ENCODE data around the gene FYTTD1. TPM values are rescaled to one million over a fixed set of nuclear protein-coding genes. Genes with fewer than 3 reads are reported as not detected.

The FYTTD1 gene, protein sequence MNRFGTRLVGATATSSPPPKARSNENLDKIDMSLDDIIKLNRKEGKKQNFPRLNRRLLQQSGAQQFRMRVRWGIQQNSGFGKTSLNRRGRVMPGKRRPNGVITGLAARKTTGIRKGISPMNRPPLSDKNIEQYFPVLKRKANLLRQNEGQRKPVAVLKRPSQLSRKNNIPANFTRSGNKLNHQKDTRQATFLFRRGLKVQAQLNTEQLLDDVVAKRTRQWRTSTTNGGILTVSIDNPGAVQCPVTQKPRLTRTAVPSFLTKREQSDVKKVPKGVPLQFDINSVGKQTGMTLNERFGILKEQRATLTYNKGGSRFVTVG
- 51.6 TPM for total RNA-seq (ENCODE audit: unreplicated experiment)
- long read RNA-seq, full-length matches to known transcripts: 17 of 20 reads
- long read RNA-seq, partial matches to known transcripts: 2 of 20 reads
- long read RNA-seq, other reads (novel, unspliced or antisense): 1 of 20 reads

DNA sequence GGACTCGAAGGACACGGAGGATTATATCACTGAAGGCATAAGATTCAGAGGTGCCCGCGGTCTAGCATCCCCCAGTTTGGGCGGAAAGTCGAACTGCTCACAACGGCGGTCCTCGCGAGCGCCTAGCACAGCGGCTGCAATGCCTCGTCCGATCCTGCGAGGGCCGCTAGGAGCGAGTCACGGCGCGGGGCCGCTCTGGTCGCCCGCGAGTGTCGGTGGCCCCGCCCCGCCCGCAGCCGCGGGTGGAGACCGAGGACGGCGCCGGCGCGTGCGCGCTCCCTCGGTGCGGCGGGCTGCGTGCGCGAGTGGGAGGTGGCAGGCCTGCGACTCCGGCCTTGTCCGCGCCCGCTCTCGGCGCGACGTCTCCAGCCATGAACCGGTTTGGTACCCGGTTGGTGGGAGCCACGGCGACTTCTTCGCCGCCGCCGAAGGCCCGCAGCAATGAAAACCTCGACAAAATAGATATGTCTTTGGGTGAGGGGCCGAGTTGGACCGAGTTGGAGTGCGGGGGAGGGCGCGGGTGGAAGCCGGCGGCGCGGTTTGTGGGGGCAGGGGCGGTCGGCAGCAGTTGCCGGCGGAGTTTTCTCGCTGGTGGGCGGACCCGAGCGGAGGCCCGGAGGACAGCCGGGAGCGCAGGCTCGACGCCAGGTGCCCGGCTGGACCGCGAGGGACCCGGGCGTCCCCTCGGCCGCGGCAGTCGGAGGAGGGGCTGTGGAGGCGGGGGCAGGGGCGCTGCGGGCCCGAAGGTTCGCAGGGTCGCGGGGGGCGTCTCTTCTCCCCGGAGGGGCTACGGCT lies at the start of gene FYTTD1:
Gene FYTTD1, plus strand, starts transcription at position 283 of the 795 bp plus-strand sequence. Its CDS starts 89 bp downstream, at position 372.
- H3K4me3 Mint-ChIP-seq (ENCODE audit: unreplicated experiment): peak within 1 kb of the TSS; percentile 98
- peaks cover 4% of the 10 kb centered on the region for H3K4me1 Mint-ChIP-seq (ENCODE audit: low read depth, unreplicated experiment)
- H3K9me3 Mint-ChIP-seq (ENCODE audit: unreplicated experiment): peaks cover 11% of the 10 kb centered on the region
- no peaks in the 10 kb centered on the region for H3K36me3 Mint-ChIP-seq (ENCODE audit: unreplicated experiment)
- H3K27me3 Mint-ChIP-seq (ENCODE audit: unreplicated experiment): peaks cover 4% of the 10 kb centered on the region
- TF ChIP-seq, protein P1, sequence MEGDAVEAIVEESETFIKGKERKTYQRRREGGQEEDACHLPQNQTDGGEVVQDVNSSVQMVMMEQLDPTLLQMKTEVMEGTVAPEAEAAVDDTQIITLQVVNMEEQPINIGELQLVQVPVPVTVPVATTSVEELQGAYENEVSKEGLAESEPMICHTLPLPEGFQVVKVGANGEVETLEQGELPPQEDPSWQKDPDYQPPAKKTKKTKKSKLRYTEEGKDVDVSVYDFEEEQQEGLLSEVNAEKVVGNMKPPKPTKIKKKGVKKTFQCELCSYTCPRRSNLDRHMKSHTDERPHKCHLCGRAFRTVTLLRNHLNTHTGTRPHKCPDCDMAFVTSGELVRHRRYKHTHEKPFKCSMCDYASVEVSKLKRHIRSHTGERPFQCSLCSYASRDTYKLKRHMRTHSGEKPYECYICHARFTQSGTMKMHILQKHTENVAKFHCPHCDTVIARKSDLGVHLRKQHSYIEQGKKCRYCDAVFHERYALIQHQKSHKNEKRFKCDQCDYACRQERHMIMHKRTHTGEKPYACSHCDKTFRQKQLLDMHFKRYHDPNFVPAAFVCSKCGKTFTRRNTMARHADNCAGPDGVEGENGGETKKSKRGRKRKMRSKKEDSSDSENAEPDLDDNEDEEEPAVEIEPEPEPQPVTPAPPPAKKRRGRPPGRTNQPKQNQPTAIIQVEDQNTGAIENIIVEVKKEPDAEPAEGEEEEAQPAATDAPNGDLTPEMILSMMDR (IDR thresholded peaks at IDR 0.05; ENCODE audit: partially characterized antibody, unreplicated experiment): peak; percentile 20
- peak; percentile 86 for DNase-seq
- peak within 1 kb of the TSS; percentile 93 for H3K27ac Mint-ChIP-seq (ENCODE audit: unreplicated experiment)

DNA sequence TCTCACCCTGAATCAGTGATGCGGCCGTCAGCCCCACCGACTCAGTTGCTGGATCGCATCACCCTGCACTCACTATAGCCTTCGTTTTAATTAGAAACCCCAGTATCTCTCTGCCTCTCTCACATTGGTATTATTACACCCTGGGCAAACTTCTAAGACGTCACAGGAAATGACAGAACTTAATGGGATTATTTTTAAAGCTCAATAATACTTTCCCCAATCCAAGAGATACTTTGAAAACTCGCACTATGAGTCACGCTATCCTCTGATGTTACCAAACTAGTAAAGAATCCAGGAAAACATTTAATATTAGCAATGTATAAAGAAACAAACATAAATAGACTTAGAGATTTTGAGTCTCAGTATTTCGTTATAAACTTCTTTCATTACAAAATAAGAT lies 49.6 kb upstream of the FYTTD1 start:
- no peak for DNase-seq
- peaks cover 6% of the 10 kb centered on the region for H3K9me3 Mint-ChIP-seq (ENCODE audit: unreplicated experiment)
- peaks cover 34% of the 10 kb centered on the region for H3K36me3 Mint-ChIP-seq (ENCODE audit: unreplicated experiment)
- no peak overlapping the region for H3K4me3 Mint-ChIP-seq (ENCODE audit: unreplicated experiment)
- TF ChIP-seq, protein P1 (IDR thresholded peaks at IDR 0.05; ENCODE audit: partially characterized antibody, unreplicated experiment): no peak
- no peaks in the 10 kb centered on the region for H3K27me3 Mint-ChIP-seq (ENCODE audit: unreplicated experiment)
- no peak overlapping the region for H3K27ac Mint-ChIP-seq (ENCODE audit: unreplicated experiment)
- no peaks in the 10 kb centered on the region for H3K4me1 Mint-ChIP-seq (ENCODE audit: low read depth, unreplicated experiment)

DNA sequence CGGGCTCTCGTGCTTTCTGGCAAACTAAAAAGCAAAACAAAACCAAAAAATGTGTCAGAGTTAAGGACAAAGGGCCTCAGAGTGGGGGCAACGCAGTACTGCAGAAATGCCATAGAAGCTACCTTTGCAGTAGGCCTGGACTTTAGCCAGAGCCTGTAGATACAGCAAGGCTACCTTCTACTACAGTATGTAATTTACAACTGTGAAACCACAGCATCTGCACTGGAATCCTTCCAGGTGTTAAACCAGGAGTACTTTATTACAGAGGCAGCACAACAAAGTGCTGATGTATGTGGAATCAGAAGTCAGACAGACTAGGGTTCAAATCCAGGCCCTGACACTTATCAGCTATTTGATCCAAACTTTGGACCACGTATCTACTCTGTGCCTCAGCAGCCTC lies 47.8 kb upstream of the FYTTD1 start:
- Mint-ChIP-seq H3K4me3 (ENCODE audit: unreplicated experiment) (no peak overlapping the region), H3K4me1 (ENCODE audit: low read depth, unreplicated experiment) (no peaks in the 10 kb centered on the region), H3K36me3 (ENCODE audit: unreplicated experiment) (peaks cover 24% of the 10 kb centered on the region), H3K27ac (ENCODE audit: unreplicated experiment) (no peak overlapping the region), H3K9me3 (ENCODE audit: unreplicated experiment) (peaks cover 6% of the 10 kb centered on the region), H3K27me3 (ENCODE audit: unreplicated experiment) (no peaks in the 10 kb centered on the region)
- TF ChIP-seq, protein P1 (IDR thresholded peaks at IDR 0.05; ENCODE audit: partially characterized antibody, unreplicated experiment): no peak
- no peak for DNase-seq

DNA sequence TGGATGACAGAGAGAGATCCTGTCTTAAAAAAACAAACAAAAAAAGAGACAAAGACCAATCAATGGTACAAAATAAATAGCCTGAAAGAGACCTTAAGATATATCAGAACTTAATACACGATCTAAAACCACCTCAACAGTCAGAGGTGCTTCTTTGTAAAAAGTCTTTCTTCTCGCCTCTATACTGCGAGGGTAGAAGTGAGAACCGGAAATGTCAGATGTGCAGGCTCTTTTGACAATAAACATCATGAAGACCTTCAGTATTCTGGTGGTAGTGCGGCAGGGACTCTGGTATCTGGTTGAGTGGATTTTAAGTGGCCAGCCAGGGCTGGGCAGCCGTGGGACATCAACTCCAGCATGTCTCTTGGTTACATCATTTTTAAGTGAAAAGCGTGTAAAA lies 43.0 kb upstream of the FYTTD1 start:
- Mint-ChIP-seq H3K36me3 (ENCODE audit: unreplicated experiment) (peaks cover 5% of the 10 kb centered on the region), H3K4me1 (ENCODE audit: low read depth, unreplicated experiment) (no peaks in the 10 kb centered on the region), H3K9me3 (ENCODE audit: unreplicated experiment) (peaks cover 2% of the 10 kb centered on the region), H3K27me3 (ENCODE audit: unreplicated experiment) (no peaks in the 10 kb centered on the region), H3K4me3 (ENCODE audit: unreplicated experiment) (no peak overlapping the region), H3K27ac (ENCODE audit: unreplicated experiment) (no peak overlapping the region)
- DNase-seq: no peak
- TF ChIP-seq, protein P1 (IDR thresholded peaks at IDR 0.05; ENCODE audit: partially characterized antibody, unreplicated experiment): no peak

Measured in glutamatergic neuron (in vitro differentiated cells).